Right renal cortex interstitium (tissue), 3 donors: ENCODE data around the gene CRYBG3. TPM values are rescaled to one million over a fixed set of nuclear protein-coding genes. Genes with fewer than 3 reads are reported as not detected.
"Not testable (repeated sequence)": the region's sequence is repeated elsewhere in the genome, so short reads cannot be mapped to it uniquely, and the experiment has no call there.

Source experiments
- DNase-seq, 3 donors: peaks; one replicate each; pipeline ENCODE4 v3.0.0-alpha.2; 2013; ENCODE audit warnings: low read depth in 3 of 3, low spot score in 2 of 3
- polyA plus RNA-seq, 3 donors: library from polyadenylated mRNA; unstranded; fragments of 120-200 nt; gene quantifications; one replicate each; pipeline ENCODE4 v1.2.1, GENCODE V29; 2013; ENCODE audit not compliant: insufficient read length in 3 of 3

Gene CRYBG3
- polyA plus RNA-seq, 3 donors = 25.1 to 26.2 (median 25.7) TPM

GRCh38 chr3:97833184-97833583 lies 11.4 kb downstream of the CRYBG3 start:
- DNase-seq = not testable (repeated sequence)

GRCh38 chr3:97835761-97836160 lies 13.9 kb downstream of the CRYBG3 start:
- DNase-seq = no peak

- no peak for DNase-seq
Measured at GRCh38 chr3:97838393-97838792, 16.6 kb downstream of the CRYBG3 start.

- no peak for DNase-seq
Measured at GRCh38 chr3:97839944-97840343, 18.1 kb downstream of the CRYBG3 start.

- no peak for DNase-seq
Measured at GRCh38 chr3:97841304-97841703, 19.5 kb downstream of the CRYBG3 start.

DNA sequence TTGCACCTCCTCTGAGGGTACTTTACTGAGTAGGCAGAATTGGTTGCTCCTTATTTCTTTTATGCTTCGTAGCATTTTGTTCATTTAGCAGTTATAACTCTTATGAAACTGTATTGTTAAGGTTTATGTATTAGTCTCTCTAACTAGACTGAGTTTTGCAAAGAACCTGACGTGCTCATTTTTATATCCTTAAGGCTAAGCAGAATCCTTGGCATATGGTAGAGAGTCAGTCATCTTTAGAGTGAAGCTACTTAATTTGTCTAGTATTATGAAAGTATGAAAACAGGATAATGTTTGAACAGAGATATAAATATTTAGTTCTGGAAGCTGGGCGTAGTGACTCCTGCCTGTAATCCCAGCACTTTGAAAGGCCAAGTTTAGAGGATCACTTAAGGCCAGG lies 20.1 kb downstream of the CRYBG3 start:
- no peak for DNase-seq

DNA sequence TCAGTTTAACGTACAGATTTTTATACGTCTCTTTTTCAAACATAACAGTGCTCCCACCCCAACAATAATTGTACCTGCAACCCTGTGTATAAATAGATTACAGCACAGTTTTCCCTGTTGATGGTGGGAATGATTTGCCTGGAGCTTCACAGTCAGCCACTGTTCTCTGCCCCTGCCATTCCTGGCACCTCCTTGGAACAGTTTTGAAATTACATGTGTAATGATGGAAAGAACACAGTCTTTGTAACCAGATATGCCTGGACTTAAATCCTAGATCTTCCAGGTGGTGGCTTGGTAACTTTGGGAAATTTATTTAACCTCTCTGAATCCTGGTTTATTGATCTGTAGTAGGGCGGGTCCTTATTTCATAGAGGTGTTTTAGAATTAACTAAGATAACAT lies 27.0 kb downstream of the CRYBG3 start:
- no peak for DNase-seq

DNA sequence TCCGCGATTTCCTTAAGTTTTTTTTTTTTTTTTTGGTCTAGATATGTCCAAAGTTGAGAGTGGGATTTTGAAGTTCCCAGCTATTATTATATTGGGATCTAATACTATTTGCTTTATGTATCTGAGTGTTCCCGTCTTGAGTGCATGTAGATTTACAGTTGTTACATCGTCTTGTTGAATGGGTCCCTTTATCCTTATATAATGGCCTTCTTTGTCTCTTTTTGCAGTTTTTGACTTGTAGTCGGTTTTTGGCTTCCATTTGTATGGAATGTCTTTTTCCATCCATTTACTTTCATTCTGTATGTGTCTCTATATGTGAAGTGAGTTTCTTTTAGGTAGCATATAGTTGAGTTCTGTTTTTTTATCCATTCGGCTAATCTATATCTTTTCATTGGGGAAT lies 35.6 kb downstream of the CRYBG3 start:
- no peak for DNase-seq

GRCh38 chr3:97860364-97860763 lies 38.6 kb downstream of the CRYBG3 start:
- DNase-seq = no peak

GRCh38 chr3:97862582-97862981 lies 40.8 kb downstream of the CRYBG3 start:
- DNase-seq = no peak

DNA sequence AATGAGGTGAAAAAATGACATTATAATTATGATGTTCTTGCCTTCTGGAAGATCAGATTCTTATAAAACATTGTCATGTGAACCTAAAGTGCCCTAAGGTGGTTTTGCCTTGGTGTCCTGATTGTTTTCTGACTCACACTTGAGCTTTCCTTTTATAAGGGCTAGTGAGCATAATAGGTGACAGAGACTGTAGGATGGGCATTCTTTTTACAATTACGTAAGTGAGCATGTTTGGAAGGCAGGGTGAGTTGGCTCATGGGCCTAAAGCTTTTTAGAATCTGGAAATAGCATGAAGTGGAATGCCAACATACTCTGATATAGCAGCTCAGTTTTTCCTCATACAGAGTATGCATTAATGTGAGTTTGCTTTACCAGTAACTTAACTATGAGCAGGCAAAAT lies 41.2 kb downstream of the CRYBG3 start:
- DNase-seq = no peak

GRCh38 chr3:97863775-97864174 lies 42.0 kb downstream of the CRYBG3 start:
- DNase-seq = no peak

DNA sequence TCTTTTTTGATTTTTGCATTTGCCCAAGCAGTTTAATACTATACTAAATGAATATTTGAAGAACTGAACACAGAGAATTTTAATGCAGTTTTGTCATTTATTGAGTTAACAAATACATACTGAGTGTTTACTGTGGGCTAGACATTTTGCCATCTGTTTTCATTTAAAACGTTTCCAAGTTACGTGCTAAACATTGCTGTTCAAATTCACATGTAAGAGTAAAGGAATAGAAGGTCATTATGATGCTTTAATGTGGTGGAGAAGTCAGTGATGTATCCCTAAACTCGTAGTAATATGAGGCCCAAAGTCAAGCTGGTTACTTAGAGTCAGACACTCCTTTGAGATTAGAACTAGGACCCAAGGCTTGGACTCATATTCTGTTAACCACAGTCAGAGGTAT lies 49.4 kb downstream of the CRYBG3 start:
- no peak for DNase-seq

GRCh38 chr3:97871801-97872524 lies 50.2 kb downstream of the CRYBG3 start:
- no peak for DNase-seq

- no peak for DNase-seq
Measured at GRCh38 chr3:97872525-97873042, 50.8 kb downstream of the CRYBG3 start.

- DNase-seq = no peak
Measured at GRCh38 chr3:97880267-97880666, 58.5 kb downstream of the CRYBG3 start.

DNA sequence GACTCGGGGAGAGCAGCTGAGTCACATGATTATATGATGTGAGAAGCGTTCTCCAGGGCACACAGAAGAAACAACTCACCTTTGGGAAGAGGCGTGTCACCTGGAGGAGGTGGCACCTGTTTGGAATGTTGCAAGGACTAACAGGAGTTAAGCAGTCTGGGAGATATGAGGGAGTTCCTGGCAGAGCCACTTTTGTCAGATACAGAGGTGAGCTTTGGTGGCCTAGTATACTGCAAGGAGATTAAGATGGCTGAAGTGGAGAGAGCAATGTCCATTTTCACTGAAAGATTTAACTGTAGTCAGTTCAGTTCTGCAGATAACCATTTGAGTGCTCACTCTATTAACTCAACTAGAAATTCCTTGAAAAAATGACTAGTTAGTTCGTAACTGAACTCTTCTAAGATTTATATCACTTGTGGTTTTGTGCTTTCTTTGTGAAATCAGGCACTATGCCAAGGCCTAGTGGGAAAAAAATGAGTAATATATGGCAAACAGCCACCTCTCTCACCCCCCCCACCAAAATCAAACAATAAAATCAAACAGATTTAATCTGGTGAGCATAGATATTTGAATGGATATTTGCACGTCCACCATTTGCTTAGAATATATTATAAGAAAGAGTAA lies 61.3 kb downstream of the CRYBG3 start:
- DNase-seq = no peak

- no peak for DNase-seq
Measured at GRCh38 chr3:97883736-97884135, 61.9 kb downstream of the CRYBG3 start.

DNA sequence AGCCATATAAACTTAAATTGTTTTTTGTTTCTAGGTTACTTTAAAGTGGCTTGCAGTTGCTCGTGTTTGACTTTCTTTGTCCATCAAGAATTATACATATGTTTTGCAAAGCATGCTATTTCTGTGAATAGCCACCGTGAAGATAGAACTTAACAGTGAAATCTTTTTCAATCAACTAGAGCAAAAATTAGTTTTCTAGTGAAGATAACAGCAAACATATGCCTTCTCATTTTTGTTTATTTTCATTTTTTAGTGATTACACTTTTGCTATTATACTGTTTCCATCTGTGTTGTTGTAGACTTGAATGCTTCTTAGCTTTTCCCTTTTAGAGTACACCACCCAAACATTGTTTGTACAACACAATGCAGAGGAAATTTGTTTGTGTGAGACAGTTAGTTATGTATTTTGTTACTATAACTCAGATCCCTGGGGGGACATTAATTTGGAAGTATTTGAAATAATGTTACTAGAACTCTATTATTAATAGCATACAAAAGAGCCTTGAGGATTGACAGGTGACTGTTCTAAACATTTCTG lies 62.8 kb downstream of the CRYBG3 start:
- DNase-seq = no peak

- no peak for DNase-seq
Measured at GRCh38 chr3:97885931-97886824, 64.4 kb downstream of the CRYBG3 start.

GRCh38 chr3:97889814-97890213 lies 68.0 kb downstream of the CRYBG3 start:
- DNase-seq = no peak
